Endothelial cell of umbilical vein (primary cell): ENCODE data around the gene ITIH3. TPM values are rescaled to one million over a fixed set of nuclear protein-coding genes. Genes with fewer than 3 reads are reported as not detected.

Source experiments
- BruUV-seq: library from RNA; stranded (reverse); fragments of 400-500 nt; replicated peaks from 2 replicates; lab custom pipeline; 2021; lab: Mats Ljungman, UMichigan
- CTCF ChIA-PET: fragments of 300-600, 350-600 bp; sonication (Branson Sonifier 250); formaldehyde crosslinking; loops from one replicate; lab custom pipeline; 2021; ENCODE audit warnings: antibody characterized with exemption, inconsistent platforms; lab: Charles Lee
- POLR2A ChIA-PET: fragments of 300-600, 350-600 bp; sonication (Branson Sonifier 250); formaldehyde crosslinking; loops from one replicate; lab custom pipeline; 2021; ENCODE audit warnings: antibody characterized with exemption, inconsistent platforms; lab: Charles Lee
- DNase-seq: peaks from one replicate; pipeline ENCODE4 v3.0.0-alpha.2; 2011; ENCODE audit warnings: low read depth, low spot score
- FAIRE-seq: peaks from 2 replicates; lab custom pipeline; 2011; peaks lifted over from hg19 to GRCh38; lab: Jason Lieb, UNC
- H2AFZ ChIP-seq: 2 replicates; pipeline ENCODE4 v1.6.0; 2012; ENCODE audit warnings: low read depth, low read length, control low read depth, inconsistent platforms
- H3K27ac ChIP-seq: 2 replicates; pipeline ENCODE4 v1.5.1; 2011; ENCODE audit warnings: low read depth, mild to moderate bottlenecking, control low read depth, low read length, moderate library complexity; ENCODE audit not compliant: insufficient read depth
- H3K27me3 ChIP-seq, 2 experiments: 2 replicates each; pipeline versions ENCODE4 v1.6.0 to v1.6.1; 2011; ENCODE audit warnings: low read length in 2 of 2, mixed read lengths in 1 of 2; ENCODE audit not compliant: control insufficient read depth in 2 of 2, insufficient read depth in 2 of 2
- H3K36me3 ChIP-seq, 2 experiments: 2 replicates in 1 of 2; 3 replicates in 1 of 2; pipeline ENCODE4 v1.5.1; 2011; ENCODE audit warnings: low read length in 2 of 2, mild to moderate bottlenecking in 1 of 2, moderate library complexity in 1 of 2; ENCODE audit not compliant: control insufficient read depth in 2 of 2, insufficient read depth in 2 of 2; ENCODE audit errors: extremely low read depth in 1 of 2
- H3K4me1 ChIP-seq: 3 replicates; pipeline ENCODE4 v1.5.1; 2011; ENCODE audit warnings: mild to moderate bottlenecking, low read length; ENCODE audit not compliant: control insufficient read depth, insufficient read depth; ENCODE audit errors: extremely low read depth
- H3K4me2 ChIP-seq: 2 replicates; pipeline ENCODE4 v1.6.1; 2011; ENCODE audit warnings: low read length, control low read depth, mixed read lengths; ENCODE audit not compliant: insufficient read depth
- H3K4me3 ChIP-seq, 3 experiments: fragments of 200-600 bp in 1 of 3; sonication (generic), shearing (Covaris generic) in 1 of 3; replicated peaks in 1 of 3; 2 replicates each; pipeline ENCODE4 v1.5.1; 2011 to 2016; ENCODE audit warnings: control low read depth in 3 of 3, low read length in 3 of 3, mild to moderate bottlenecking in 2 of 3, inconsistent platforms in 1 of 3, low read depth in 1 of 3, moderate library complexity in 1 of 3; ENCODE audit not compliant: insufficient read depth in 1 of 3
- H3K79me2 ChIP-seq: 2 replicates; pipeline ENCODE4 v1.6.0; 2012; ENCODE audit warnings: low read length, inconsistent platforms; ENCODE audit not compliant: control insufficient read depth, insufficient read depth
- H3K9ac ChIP-seq: replicated peaks from 2 replicates; pipeline ENCODE3; 2011; ENCODE audit warnings: low read length, control low read depth; ENCODE audit not compliant: insufficient read depth; ENCODE audit errors: extremely low read depth
- H3K9me1 ChIP-seq: replicated peaks from 3 replicates; pipeline ENCODE4 v1.6.0; 2011; ENCODE audit warnings: mild to moderate bottlenecking, low read length; ENCODE audit not compliant: control insufficient read depth, insufficient read depth; ENCODE audit errors: extremely low read depth
- H3K9me3 ChIP-seq: replicated peaks from 2 replicates; pipeline ENCODE4 v1.5.1; 2012; ENCODE audit warnings: low read length, inconsistent platforms; ENCODE audit not compliant: control insufficient read depth, insufficient read depth
- H4K20me1 ChIP-seq: replicated peaks from 2 replicates; pipeline ENCODE3; 2011; ENCODE audit warnings: mild to moderate bottlenecking, low read length; ENCODE audit not compliant: control insufficient read depth, insufficient read depth; ENCODE audit errors: extremely low read depth
- EZH2 ChIP-seq: IDR thresholded peaks from 2 replicates; pipeline ENCODE4 v1.6.1; 2012; ENCODE audit warnings: borderline replicate concordance, low read depth, mild to moderate bottlenecking, moderate library complexity, low read length, inconsistent platforms; ENCODE audit not compliant: severe bottlenecking
- FOS ChIP-seq: IDR thresholded peaks from 2 replicates; pipeline ENCODE4 v1.6.1; 2011; ENCODE audit warnings: mild to moderate bottlenecking, low read length, moderate library complexity, borderline replicate concordance; ENCODE audit not compliant: insufficient read depth
- GATA2 ChIP-seq: IDR thresholded peaks from 2 replicates; pipeline ENCODE4 v1.7.0; 2011; ENCODE audit warnings: low read depth, mild to moderate bottlenecking, moderate library complexity, mixed read lengths, low read length; ENCODE audit not compliant: insufficient read length, insufficient read depth
- JUN ChIP-seq: IDR thresholded peaks from 2 replicates; pipeline ENCODE4 v1.6.1; 2011; ENCODE audit warnings: borderline replicate concordance, low read depth; ENCODE audit not compliant: insufficient read length, insufficient read depth
- MYC ChIP-seq: IDR thresholded peaks from one replicate; pipeline ENCODE4 v1.6.1; 2011; ENCODE audit warnings: mild to moderate bottlenecking, low read depth, low read length
- POLR2A ChIP-seq: IDR thresholded peaks from 2 replicates; pipeline ENCODE4 v1.6.1; 2012; ENCODE audit warnings: low read depth, mild to moderate bottlenecking, control low read depth, low read length
- POLR2AphosphoS5 ChIP-seq: IDR thresholded peaks from 2 replicates; pipeline ENCODE4 v1.6.1; 2012; ENCODE audit warnings: low read depth, mild to moderate bottlenecking, control low read depth, low read length, moderate library complexity; ENCODE audit not compliant: insufficient read depth
- dilution Hi-C: fragments of 300-500 bp; cut with MboI; formaldehyde crosslinking; loops from one replicate; pipeline ENCODE4 v1.15.0; 2019; ENCODE audit warnings: low sequenced_read_pairs; ENCODE audit not compliant: extremely low pct_ligation_motif_present
- intact Hi-C: fragments of 100-400 bp; cut with micrococcal nuclease; formaldehyde crosslinking; loops from one replicate; pipeline ENCODE4 v1.10.0; 2022
- polyA plus RNA-seq, 4 experiments: library from polyadenylated mRNA; depleted of rRNA in 3 of 4; stranded (reverse) in 3 of 4; unstranded in 1 of 4; fragments of >200 nt; gene quantifications; 2 replicates each; pipeline versions ENCODE4 v1.2.1 to v1.2.3, GENCODE V29; 2011 to 2012; ENCODE audit warnings: missing spikeins in 1 of 4
- total RNA-seq: library from RNA; stranded (reverse); gene quantifications from 2 replicates; pipeline ENCODE4 v1.2.3, GENCODE V29; 2021
- TF ChIP-seq, protein P1 (sequence below): IDR thresholded peaks from 2 replicates; pipeline ENCODE4 v1.6.1; 2011; ENCODE audit not compliant: insufficient read depth, insufficient read length
- TF ChIP-seq, protein P2 (sequence below), 2 donors: IDR thresholded peaks; 1 replicate in 1 of 2; 2 replicates in 1 of 2; pipeline ENCODE4 v1.5.1; 2011; ENCODE audit warnings: low read length in 2 of 2, mild to moderate bottlenecking in 2 of 2, moderate library complexity in 2 of 2, control low read depth in 1 of 2, inconsistent platforms in 1 of 2, low read depth in 1 of 2; ENCODE audit not compliant: insufficient read depth in 1 of 2; ENCODE audit errors: extremely low read depth in 1 of 2

The ITIH3 gene
- total and polyA plus RNA-seq, 2 donors (not counting 3 experiments of a cell fraction or from before 2014, with no cell fraction given): not detected

DNA sequence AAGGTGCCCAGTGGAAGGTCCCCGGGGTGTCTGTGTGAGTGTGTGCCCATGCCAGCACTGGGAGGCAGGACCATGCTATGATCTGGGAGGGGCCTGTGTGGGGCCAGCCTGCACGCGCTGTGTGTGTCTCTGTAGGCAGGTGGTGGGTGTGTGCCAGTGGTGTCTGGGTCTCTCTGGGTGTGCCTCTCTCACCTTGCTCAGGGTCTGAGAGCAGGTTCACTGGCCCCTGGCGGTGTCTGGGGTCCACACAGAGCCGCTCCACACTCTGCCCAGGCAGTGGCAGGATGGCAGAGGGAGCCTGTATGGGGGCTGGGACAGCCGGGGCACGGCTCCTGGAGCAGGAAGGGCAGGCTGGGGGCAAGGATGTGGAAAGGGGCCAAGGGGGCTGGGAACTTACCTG is 23.3 kb downstream of the ITIH3 start:
- no peaks in the 10 kb centered on the region for H3K36me3 ChIP-seq
- ChIA-PET CTCF (no interaction called here), POLR2A (no interaction called here)
- no peak for TF ChIP-seq POLR2A
- no peak for TF ChIP-seq GATA2
- TF ChIP-seq, protein P1, sequence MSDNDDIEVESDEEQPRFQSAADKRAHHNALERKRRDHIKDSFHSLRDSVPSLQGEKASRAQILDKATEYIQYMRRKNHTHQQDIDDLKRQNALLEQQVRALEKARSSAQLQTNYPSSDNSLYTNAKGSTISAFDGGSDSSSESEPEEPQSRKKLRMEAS: no peak
- TF ChIP-seq, protein P2, sequence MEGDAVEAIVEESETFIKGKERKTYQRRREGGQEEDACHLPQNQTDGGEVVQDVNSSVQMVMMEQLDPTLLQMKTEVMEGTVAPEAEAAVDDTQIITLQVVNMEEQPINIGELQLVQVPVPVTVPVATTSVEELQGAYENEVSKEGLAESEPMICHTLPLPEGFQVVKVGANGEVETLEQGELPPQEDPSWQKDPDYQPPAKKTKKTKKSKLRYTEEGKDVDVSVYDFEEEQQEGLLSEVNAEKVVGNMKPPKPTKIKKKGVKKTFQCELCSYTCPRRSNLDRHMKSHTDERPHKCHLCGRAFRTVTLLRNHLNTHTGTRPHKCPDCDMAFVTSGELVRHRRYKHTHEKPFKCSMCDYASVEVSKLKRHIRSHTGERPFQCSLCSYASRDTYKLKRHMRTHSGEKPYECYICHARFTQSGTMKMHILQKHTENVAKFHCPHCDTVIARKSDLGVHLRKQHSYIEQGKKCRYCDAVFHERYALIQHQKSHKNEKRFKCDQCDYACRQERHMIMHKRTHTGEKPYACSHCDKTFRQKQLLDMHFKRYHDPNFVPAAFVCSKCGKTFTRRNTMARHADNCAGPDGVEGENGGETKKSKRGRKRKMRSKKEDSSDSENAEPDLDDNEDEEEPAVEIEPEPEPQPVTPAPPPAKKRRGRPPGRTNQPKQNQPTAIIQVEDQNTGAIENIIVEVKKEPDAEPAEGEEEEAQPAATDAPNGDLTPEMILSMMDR (IDR thresholded peaks at IDR 0.05; ENCODE audit: extremely low read depth in 1 of 2, insufficient read depth in 1 of 2, low read depth in 1 of 2, low read length in 2 of 2): no peak
- no peak for TF ChIP-seq EZH2
- TF ChIP-seq JUN: no peak
- TF ChIP-seq MYC: no peak
- no peak for TF ChIP-seq FOS
- TF ChIP-seq POLR2AphosphoS5: no peak
- H3K4me1 ChIP-seq: no peaks in the 10 kb centered on the region
- FAIRE-seq (no peak), DNase-seq (no peak)
- no TSS peak for BruUV-seq
- H3K9ac ChIP-seq: no peak overlapping the region
- no peaks in the 10 kb centered on the region for H3K79me2 ChIP-seq
- intact Hi-C loops: no loop called here
- H3K9me3 ChIP-seq: no peaks in the 10 kb centered on the region
- dilution Hi-C loops: no loop called here
- no peaks in the 10 kb centered on the region for H4K20me1 ChIP-seq
- no peaks in the 10 kb centered on the region for H3K9me1 ChIP-seq
- H3K4me2 ChIP-seq: no peak overlapping the region
- no peak overlapping the region for H3K27ac ChIP-seq
- H3K4me3 ChIP-seq: no peak overlapping the region
- H2AFZ ChIP-seq: no peak overlapping the region
- no peaks in the 10 kb centered on the region for H3K27me3 ChIP-seq
